ENCODE measurements around the gene SLC35B4.
"Not testable (repeated sequence)": the region's sequence is repeated elsewhere in the genome, so short reads cannot be mapped to it uniquely, and the experiment has no call there.

The SLC35B4 gene

GRCh38 chr7:134330974-134331373 lies 14.2 kb upstream of the SLC35B4 start:
- DNase-seq = no peak

- no peak for DNase-seq
These were observed 13.1 kb upstream of the SLC35B4 start for GRCh38 chr7:134329614-134330346.

GRCh38 chr7:134328900-134329299 lies 12.2 kb upstream of the SLC35B4 start:
- no peak for DNase-seq

- no peak for DNase-seq
These were observed 11.2 kb upstream of the SLC35B4 start for GRCh38 chr7:134327896-134328295.

- no peak for DNase-seq
These were observed 7.4 kb upstream of the SLC35B4 start for GRCh38 chr7:134324107-134324506.

GRCh38 chr7:134320201-134320600 lies 3.5 kb upstream of the SLC35B4 start:
- no peak for DNase-seq

- no peak for DNase-seq
These were observed 1.7 kb upstream of the SLC35B4 start for GRCh38 chr7:134318443-134318842.

GRCh38 chr7:134317434-134317833 lies 704 bp upstream of the SLC35B4 start:
- no peak for DNase-seq

GRCh38 chr7:134315679-134316538 lies 821 bp downstream of the SLC35B4 start:
- no peak for DNase-seq

- no peak for DNase-seq
These were observed 3.2 kb downstream of the SLC35B4 start for GRCh38 chr7:134313543-134313942.

GRCh38 chr7:134312717-134313116 lies 4.0 kb downstream of the SLC35B4 start:
- DNase-seq = no peak

GRCh38 chr7:134311807-134312206 lies 4.9 kb downstream of the SLC35B4 start:
- DNase-seq = no peak

GRCh38 chr7:134308548-134308947 lies 8.2 kb downstream of the SLC35B4 start:
- no peak for DNase-seq

- DNase-seq = no peak
These were observed 9.4 kb downstream of the SLC35B4 start for GRCh38 chr7:134307320-134307719.

GRCh38 chr7:134302120-134302519 lies 14.6 kb downstream of the SLC35B4 start:
- no peak for DNase-seq

GRCh38 chr7:134301592-134301991 lies 15.1 kb downstream of the SLC35B4 start:
- DNase-seq = no peak

- no peak for DNase-seq
These were observed 15.7 kb downstream of the SLC35B4 start for GRCh38 chr7:134300988-134301387.

- DNase-seq = no peak
These were observed 17.6 kb downstream of the SLC35B4 start for GRCh38 chr7:134298902-134299683.

GRCh38 chr7:134297489-134297888 lies 19.2 kb downstream of the SLC35B4 start:
- no peak for DNase-seq

GRCh38 chr7:134295982-134296381 lies 20.7 kb downstream of the SLC35B4 start:
- DNase-seq = not testable (repeated sequence)

GRCh38 chr7:134293002-134293740 lies 23.6 kb downstream of the SLC35B4 start:
- no peak for DNase-seq

- no peak for DNase-seq
These were observed 26.4 kb downstream of the SLC35B4 start for GRCh38 chr7:134290286-134290685.

- no peak for DNase-seq
These were observed 26.9 kb downstream of the SLC35B4 start for GRCh38 chr7:134289841-134290240.

Data from retina (tissue), 1 donor.